ENCODE data around the gene RANBP1. TPM values are rescaled to one million over a fixed set of nuclear protein-coding genes. Genes with fewer than 3 reads are reported as not detected.

The RANBP1 gene
- total and polyA plus RNA-seq, 12 donors = 63.3 to 346 (median 126) TPM

DNA sequence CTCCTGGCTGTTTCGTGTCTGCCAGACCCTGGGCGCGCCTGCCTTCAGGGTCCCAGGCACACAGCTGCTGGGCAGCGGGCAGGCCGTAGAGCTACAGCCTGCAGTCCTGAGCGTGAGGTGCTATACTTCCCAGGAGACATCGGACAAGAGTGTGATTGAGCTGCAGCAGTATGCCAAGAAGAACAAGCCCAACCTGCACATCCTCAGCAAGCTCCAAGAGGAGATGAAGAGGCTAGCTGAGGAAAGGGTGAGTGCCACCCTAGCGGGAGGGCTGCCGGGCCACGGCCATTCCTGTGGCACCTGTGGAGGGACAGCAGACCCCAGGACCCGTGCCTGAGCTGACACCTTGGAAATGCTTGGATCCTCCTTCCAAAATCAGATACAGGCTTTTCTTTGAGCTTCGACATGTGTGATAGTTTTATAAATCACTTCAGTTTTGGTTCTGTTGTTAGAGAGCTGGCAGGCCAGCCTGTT is 7.1 kb upstream of the RANBP1 start:
- no peak for TF ChIP-seq POLR2A (IDR thresholded peaks at IDR 0.05)
- TF ChIP-seq, protein P1, sequence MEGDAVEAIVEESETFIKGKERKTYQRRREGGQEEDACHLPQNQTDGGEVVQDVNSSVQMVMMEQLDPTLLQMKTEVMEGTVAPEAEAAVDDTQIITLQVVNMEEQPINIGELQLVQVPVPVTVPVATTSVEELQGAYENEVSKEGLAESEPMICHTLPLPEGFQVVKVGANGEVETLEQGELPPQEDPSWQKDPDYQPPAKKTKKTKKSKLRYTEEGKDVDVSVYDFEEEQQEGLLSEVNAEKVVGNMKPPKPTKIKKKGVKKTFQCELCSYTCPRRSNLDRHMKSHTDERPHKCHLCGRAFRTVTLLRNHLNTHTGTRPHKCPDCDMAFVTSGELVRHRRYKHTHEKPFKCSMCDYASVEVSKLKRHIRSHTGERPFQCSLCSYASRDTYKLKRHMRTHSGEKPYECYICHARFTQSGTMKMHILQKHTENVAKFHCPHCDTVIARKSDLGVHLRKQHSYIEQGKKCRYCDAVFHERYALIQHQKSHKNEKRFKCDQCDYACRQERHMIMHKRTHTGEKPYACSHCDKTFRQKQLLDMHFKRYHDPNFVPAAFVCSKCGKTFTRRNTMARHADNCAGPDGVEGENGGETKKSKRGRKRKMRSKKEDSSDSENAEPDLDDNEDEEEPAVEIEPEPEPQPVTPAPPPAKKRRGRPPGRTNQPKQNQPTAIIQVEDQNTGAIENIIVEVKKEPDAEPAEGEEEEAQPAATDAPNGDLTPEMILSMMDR (IDR thresholded peaks at IDR 0.05) = no peak
- 86 to 94% (median 91%) methylated on average over 5 to 12 of the region's 12 CpGs for WGBS, 4 donors
- no peaks in the 10 kb centered on the region for H3K9me3 ChIP-seq (replicated peaks in 1 of 3)
- intact Hi-C loops (cut with DNase I) = no loop called here
- H3K4me3 ChIP-seq = no peak overlapping the region
- H3K27ac ChIP-seq = no peak overlapping the region
- no peaks in the 10 kb centered on the region for H3K4me1 ChIP-seq (replicated peaks in 1 of 2)
- H3K27me3 ChIP-seq = no peaks in the 10 kb centered on the region
- DNase-seq = no peak
- H3K36me3 ChIP-seq (replicated peaks in 1 of 2) = peaks cover 0 to 94% of the 10 kb centered on the region in 2 donors

DNA sequence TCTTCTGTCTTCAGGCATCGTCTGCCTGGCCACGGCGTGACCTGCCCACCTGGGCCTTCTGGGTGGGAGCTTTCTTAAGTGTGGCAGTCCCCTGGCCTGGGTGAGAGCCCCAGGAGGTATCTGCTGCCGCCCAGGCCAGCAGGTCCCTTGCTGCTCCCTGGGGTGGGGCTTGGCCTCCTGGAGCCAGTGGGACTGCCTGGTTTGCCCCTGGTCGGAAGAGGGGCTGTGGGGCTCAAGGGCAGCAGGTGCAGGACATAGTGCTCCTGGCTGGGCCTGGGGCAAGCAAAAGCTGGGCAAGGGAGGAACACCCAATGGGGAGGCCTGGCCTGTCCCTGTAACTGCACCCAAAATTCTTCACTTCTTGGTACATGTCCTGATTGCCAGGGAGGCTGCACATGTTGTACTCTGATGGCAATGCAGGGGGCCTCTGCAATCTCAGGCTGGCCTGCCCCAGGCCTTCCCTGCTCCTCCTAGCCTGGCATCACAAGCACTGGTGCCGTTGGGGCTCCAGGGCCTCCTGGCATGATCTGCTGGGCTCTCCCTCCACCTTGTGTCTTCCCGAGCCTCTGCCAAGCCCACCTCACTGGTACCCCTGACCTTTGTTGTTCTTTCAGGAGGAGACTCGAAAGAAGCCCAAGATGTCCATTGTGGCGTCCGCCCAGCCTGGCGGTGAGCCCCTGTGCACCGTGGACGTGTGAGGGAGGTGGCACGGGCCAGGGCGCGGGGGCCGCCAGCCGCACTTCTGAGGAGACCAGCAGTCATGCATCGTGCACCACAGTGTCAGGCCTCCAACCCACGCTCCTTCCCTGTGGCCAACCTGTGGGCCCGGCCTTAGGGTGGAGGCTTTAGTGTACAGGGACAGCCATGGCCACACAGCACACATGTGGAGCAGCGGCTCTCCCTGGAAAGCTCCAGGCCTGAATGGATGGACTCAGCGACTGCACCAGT is 6.2 kb upstream of the RANBP1 start:
- Histone ChIP-seq H3K27me3 (no peaks in the 10 kb centered on the region), H3K27ac (no peak overlapping the region), H3K9me3 (replicated peaks in 1 of 3) (no peaks in the 10 kb centered on the region), H3K36me3 (replicated peaks in 1 of 2) (peaks cover 0 to 97% of the 10 kb centered on the region in 2 donors), H3K4me3 (no peak overlapping the region), H3K4me1 (replicated peaks in 1 of 2) (no peaks in the 10 kb centered on the region)
- TF ChIP-seq, protein P1 (IDR thresholded peaks at IDR 0.05) = no peak
- no peak for TF ChIP-seq POLR2A (IDR thresholded peaks at IDR 0.05)
- peak in 1 of 7 donors; percentile 13 for DNase-seq
- intact Hi-C loops (cut with DNase I) = no loop called here
- 82 to 95% (median 86%) methylated on average over 9 to 23 of the region's 23 CpGs for WGBS, 4 donors

DNA sequence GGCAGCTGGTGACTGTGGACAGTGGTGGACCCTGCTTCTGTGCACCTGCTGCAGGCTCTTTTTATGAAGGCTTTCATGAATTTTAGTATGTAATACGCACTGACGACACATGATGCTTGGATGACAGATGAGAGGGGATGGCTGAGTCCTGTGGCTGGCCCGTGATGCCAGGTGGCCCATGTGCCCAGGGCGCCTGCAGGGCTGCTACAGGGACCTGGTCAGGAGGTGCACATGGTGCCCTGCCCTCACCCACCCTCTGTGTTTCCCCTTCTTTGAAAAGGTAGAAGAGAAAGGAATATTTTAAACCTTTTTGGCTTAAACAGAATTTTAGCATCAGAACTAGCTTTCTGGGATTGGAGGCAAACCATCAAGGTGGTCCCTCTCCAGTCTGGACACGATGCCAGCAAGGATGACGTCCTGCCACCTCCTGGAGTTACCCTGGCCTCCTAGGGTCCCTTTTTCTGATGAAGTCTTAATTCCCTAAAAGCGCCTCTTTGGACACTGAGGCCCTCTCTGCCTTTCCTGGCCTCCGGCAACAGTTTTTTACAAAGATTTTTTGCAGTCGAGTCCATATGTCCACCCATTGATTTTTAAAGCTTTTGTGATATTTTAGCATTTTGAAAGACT is 5.4 kb upstream of the RANBP1 start:
- Histone ChIP-seq H3K36me3 (replicated peaks in 1 of 2) (peaks cover 0 to 94% of the 10 kb centered on the region in 2 donors), H3K4me1 (replicated peaks in 1 of 2) (peaks cover 0 to 2% of the 10 kb centered on the region in 2 donors), H3K27ac (peak overlapping the region in 1 of 5 donors; percentile 38), H3K27me3 (no peaks in the 10 kb centered on the region), H3K4me3 (no peak overlapping the region), H3K9me3 (replicated peaks in 1 of 3) (no peaks in the 10 kb centered on the region)
- intact Hi-C loops (cut with DNase I) = no loop called here
- WGBS, 4 donors = 90 to 93% (median 92%) methylated on average over 9 of the region's 9 CpGs
- DNase-seq = no peak
- TF ChIP-seq, protein P1 (IDR thresholded peaks at IDR 0.05) = no peak
- TF ChIP-seq POLR2A (IDR thresholded peaks at IDR 0.05) = no peak

DNA sequence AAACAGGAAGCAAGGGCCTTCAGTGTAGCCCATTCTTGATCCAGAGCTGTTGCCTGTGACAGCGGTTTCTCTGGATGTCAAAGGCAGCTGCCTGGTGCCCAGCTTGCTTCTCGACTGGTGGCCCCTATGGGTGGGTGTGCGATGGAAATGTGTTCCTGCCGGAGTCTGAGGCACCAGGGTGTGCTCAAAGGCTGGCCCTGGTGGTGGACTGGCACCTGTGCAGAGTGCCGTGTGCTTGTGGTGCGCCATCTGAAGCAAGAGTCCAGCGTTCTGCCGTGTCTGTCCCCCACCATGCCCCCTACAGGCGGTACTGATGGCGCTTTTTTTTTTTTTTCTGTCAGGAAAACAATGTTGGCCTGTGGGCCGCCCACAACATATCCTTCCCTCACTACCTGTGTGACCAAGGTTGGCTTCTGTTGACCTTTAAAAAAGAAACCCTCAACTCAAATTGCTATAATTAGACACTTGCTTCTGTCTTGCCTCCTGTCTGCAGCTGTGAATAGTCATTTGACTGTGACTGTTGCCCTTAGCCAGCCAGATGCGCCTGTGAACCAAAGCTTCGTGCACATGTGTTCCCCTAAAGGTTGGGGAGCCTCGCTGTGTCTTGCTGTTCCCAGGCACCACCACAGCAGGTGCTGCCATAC is 4.7 kb upstream of the RANBP1 start:
- H3K27me3 ChIP-seq = no peaks in the 10 kb centered on the region
- no peak overlapping the region for H3K4me3 ChIP-seq
- H3K4me1 ChIP-seq (replicated peaks in 1 of 2) = peaks cover 6 to 9% of the 10 kb centered on the region in 2 donors
- H3K36me3 ChIP-seq (replicated peaks in 1 of 2) = peaks cover 0 to 90% of the 10 kb centered on the region in 2 donors
- H3K9me3 ChIP-seq (replicated peaks in 1 of 3) = no peaks in the 10 kb centered on the region
- intact Hi-C loops (cut with DNase I) = no loop called here
- no peak for DNase-seq
- peak overlapping the region in 1 of 5 donors; percentile 52 for H3K27ac ChIP-seq
- WGBS, 4 donors = 60 to 64% (median 61%) methylated on average over 14 of the region's 14 CpGs
- no peak for TF ChIP-seq POLR2A (IDR thresholded peaks at IDR 0.05)
- TF ChIP-seq, protein P1 (IDR thresholded peaks at IDR 0.05) = peak in 5 of 6 experiments; percentile 17 to 35 (median 32)

All from adrenal gland (tissue), 12 donors.